Caco-2 (cell line): Measurements from ENCODE around the gene PPP1R3G. TPM values are rescaled to one million over a fixed set of nuclear protein-coding genes. Genes with fewer than 3 reads are reported as not detected.
A peak's percentile ranks its signal among the peaks of the same experiment; 100 is the strongest.

ENCODE experiments used
- BruUV-seq: library from RNA; stranded (reverse); fragments of 400-500 nt; replicated peaks from 2 replicates; lab custom pipeline; 2021; lab: Mats Ljungman, UMichigan
- CTCF ChIA-PET: fragments of 300-600 bp; sonication (Branson Sonifier 250); formaldehyde crosslinking; loops from one replicate; lab custom pipeline; 2022; ENCODE audit warnings: antibody characterized with exemption; lab: Charles Lee
- POLR2A ChIA-PET: fragments of 300-600 bp; sonication (Branson Sonifier 250); formaldehyde crosslinking; loops from one replicate; lab custom pipeline; 2022; ENCODE audit warnings: antibody characterized with exemption; lab: Charles Lee
- DNase-seq, 2 experiments: peaks; one replicate each; pipeline versions ENCODE4 v3.0.0 to v3.0.0-alpha.2; 2020 to 2022
- H3K27me3 ChIP-seq: replicated peaks from 2 replicates; pipeline ENCODE4 v1.6.0; 2011; ENCODE audit warnings: low read length; ENCODE audit not compliant: control insufficient read depth, insufficient read depth
- H3K36me3 ChIP-seq: 2 replicates; pipeline ENCODE4 v1.5.1; 2011; ENCODE audit warnings: low read length; ENCODE audit not compliant: control insufficient read depth, insufficient read depth
- H3K4me1 ChIP-seq: fragments of 250-450 bp; sonication (Bioruptor Pico); 2 replicates; pipeline ENCODE4 v1.5.1; 2020; ENCODE audit warnings: mild to moderate bottlenecking
- H3K4me3 ChIP-seq: 2 replicates; pipeline ENCODE4 v1.5.1; 2011; ENCODE audit warnings: low read depth, mild to moderate bottlenecking, control low read depth, low read length
- H3K9me3 ChIP-seq: fragments of 250-450 bp; sonication (Bioruptor Pico); 2 replicates; pipeline ENCODE4 v1.5.1; 2020; ENCODE audit warnings: mild to moderate bottlenecking, moderate library complexity
- H3K27ac Mint-ChIP-seq: one replicate; pipeline ENCODE4 v1.8.0; 2022; ENCODE audit warnings: mixed read lengths; ENCODE audit not compliant: unreplicated experiment
- H3K27me3 Mint-ChIP-seq: one replicate; pipeline ENCODE4 v1.8.0; 2022; ENCODE audit warnings: mixed read lengths; ENCODE audit not compliant: insufficient read depth, unreplicated experiment
- H3K36me3 Mint-ChIP-seq: one replicate; pipeline ENCODE4 v1.8.0; 2022; ENCODE audit warnings: mild to moderate bottlenecking, mixed read lengths; ENCODE audit not compliant: insufficient read depth, unreplicated experiment
- H3K4me1 Mint-ChIP-seq: one replicate; pipeline ENCODE4 v1.8.0; 2022; ENCODE audit warnings: low read depth, mixed read lengths; ENCODE audit not compliant: unreplicated experiment
- H3K4me3 Mint-ChIP-seq: one replicate; pipeline ENCODE4 v1.8.0; 2022; ENCODE audit warnings: mild to moderate bottlenecking, moderate library complexity, mixed read lengths; ENCODE audit not compliant: unreplicated experiment
- H3K9me3 Mint-ChIP-seq: one replicate; pipeline ENCODE4 v1.8.0; 2022; ENCODE audit warnings: mixed read lengths; ENCODE audit not compliant: unreplicated experiment
- intact Hi-C: fragments of 100-400 bp; cut with micrococcal nuclease; formaldehyde crosslinking; loops from one replicate; pipeline ENCODE4 v1.10.0; 2022; ENCODE audit not compliant: unreplicated experiment
- total RNA-seq: library from RNA; stranded (reverse); gene quantifications from 2 replicates; pipeline ENCODE4 v1.2.3, GENCODE V29; 2022
- TF ChIP-seq, protein P1 (sequence below), 2 experiments: fragments of 200-600 bp in 1 of 2; IDR thresholded peaks; 1 replicate in 1 of 2; 2 replicates in 1 of 2; pipeline versions ENCODE4 v1.5.1 to v1.8.0; 2011 to 2022; ENCODE audit warnings: antibody characterized with exemption in 1 of 2, control low read depth in 1 of 2, inconsistent platforms in 1 of 2, low read depth in 1 of 2, low read length in 1 of 2, mild to moderate bottlenecking in 1 of 2, moderate library complexity in 1 of 2; ENCODE audit not compliant: insufficient read depth in 1 of 2, severe bottlenecking in 1 of 2, unreplicated experiment in 1 of 2

The PPP1R3G gene
- total RNA-seq, 1 experiment from 2014 or later = 0.18 TPM

DNA sequence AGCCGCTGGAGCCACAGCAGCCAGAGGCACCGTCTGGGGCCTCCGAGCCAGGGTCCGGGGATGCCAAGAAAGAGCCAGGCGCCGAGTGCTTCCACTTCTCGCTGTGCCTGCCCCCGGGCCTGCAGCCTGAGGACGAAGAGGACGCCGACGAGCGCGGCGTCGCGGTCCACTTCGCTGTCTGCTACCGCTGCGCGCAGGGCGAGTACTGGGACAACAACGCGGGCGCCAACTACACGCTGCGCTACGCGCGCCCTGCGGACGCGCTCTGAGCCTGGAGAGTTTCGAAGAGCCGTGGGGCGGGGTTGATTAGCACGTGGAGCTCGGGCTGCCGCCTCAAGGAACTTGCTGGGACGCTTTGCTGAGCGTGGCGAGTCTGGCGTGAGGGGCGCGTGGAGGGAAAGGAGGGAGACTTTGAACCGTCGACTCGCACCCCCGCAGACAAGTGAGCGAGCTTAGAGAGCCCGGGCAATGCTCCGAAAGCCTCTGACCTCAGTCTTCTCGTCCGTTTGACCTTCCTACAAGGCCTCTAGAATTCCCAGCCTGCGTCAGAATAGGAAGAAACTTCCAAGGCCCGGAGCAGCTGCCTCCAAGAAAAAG is 1.3 kb downstream of the PPP1R3G start:
- H3K36me3 ChIP-seq = no peaks in the 10 kb centered on the region
- POLR2A ChIA-PET = no interaction called here
- Mint-ChIP-seq H3K27me3 (no peaks in the 10 kb centered on the region), H3K27ac (no peak overlapping the region), H3K4me3 (peak overlapping the region; percentile 83), H3K9me3 (no peaks in the 10 kb centered on the region), H3K36me3 (no peaks in the 10 kb centered on the region), H3K4me1 (peaks cover 7% of the 10 kb centered on the region)
- BruUV-seq = no TSS peak
- intact Hi-C loops = no loop called here
- H3K4me3 ChIP-seq = peak overlapping the region; percentile 68
- TF ChIP-seq, protein P1, sequence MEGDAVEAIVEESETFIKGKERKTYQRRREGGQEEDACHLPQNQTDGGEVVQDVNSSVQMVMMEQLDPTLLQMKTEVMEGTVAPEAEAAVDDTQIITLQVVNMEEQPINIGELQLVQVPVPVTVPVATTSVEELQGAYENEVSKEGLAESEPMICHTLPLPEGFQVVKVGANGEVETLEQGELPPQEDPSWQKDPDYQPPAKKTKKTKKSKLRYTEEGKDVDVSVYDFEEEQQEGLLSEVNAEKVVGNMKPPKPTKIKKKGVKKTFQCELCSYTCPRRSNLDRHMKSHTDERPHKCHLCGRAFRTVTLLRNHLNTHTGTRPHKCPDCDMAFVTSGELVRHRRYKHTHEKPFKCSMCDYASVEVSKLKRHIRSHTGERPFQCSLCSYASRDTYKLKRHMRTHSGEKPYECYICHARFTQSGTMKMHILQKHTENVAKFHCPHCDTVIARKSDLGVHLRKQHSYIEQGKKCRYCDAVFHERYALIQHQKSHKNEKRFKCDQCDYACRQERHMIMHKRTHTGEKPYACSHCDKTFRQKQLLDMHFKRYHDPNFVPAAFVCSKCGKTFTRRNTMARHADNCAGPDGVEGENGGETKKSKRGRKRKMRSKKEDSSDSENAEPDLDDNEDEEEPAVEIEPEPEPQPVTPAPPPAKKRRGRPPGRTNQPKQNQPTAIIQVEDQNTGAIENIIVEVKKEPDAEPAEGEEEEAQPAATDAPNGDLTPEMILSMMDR (IDR thresholded peaks at IDR 0.05; ENCODE audit: insufficient read depth in 1 of 2, low read depth in 1 of 2, low read length in 1 of 2, severe bottlenecking in 1 of 2, unreplicated experiment in 1 of 2) = no peak
- CTCF ChIA-PET = no interaction called here
- no peak for DNase-seq
- H3K27me3 ChIP-seq = no peaks in the 10 kb centered on the region
- no peaks in the 10 kb centered on the region for H3K4me1 ChIP-seq
- H3K9me3 ChIP-seq = no peaks in the 10 kb centered on the region

DNA sequence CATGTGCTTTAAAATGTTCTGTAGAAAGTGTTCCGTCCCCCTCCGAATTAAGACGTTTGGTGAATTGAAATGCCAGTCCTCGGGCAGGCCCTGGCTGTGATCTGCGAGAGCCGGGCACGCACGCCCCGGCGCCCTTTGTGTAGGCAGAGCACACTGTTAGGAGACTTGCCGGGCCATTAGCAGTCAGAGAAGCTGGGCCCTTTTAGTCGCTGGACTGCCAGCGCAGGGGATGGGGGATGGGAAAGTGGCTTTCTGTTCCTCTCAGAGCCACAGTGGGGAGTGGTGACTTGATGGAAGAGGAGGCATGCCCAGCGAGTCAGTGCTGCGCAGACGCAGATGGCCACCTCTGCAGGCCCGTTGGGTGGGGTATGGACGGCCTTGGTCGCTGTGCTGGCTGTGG is 2.2 kb downstream of the PPP1R3G start:
- Histone ChIP-seq H3K27me3 (no peaks in the 10 kb centered on the region), H3K4me3 (no peak overlapping the region), H3K9me3 (no peaks in the 10 kb centered on the region), H3K36me3 (no peaks in the 10 kb centered on the region), H3K4me1 (no peaks in the 10 kb centered on the region)
- H3K27ac Mint-ChIP-seq = no peak overlapping the region
- CTCF ChIA-PET = no interaction called here
- H3K36me3 Mint-ChIP-seq = no peaks in the 10 kb centered on the region
- H3K4me1 Mint-ChIP-seq = peaks cover 6% of the 10 kb centered on the region
- BruUV-seq = no TSS peak
- DNase-seq = no peak
- H3K9me3 Mint-ChIP-seq = no peaks in the 10 kb centered on the region
- H3K27me3 Mint-ChIP-seq = no peaks in the 10 kb centered on the region
- POLR2A ChIA-PET = no interaction called here
- no peak overlapping the region for H3K4me3 Mint-ChIP-seq
- TF ChIP-seq, protein P1 (IDR thresholded peaks at IDR 0.05; ENCODE audit: insufficient read depth in 1 of 2, low read depth in 1 of 2, low read length in 1 of 2, severe bottlenecking in 1 of 2, unreplicated experiment in 1 of 2) = no peak
- intact Hi-C loops = no loop called here

- no peaks in the 10 kb centered on the region for H3K27me3 ChIP-seq
- no peaks in the 10 kb centered on the region for H3K4me1 ChIP-seq
- Mint-ChIP-seq H3K4me1 (no peaks in the 10 kb centered on the region), H3K9me3 (no peaks in the 10 kb centered on the region), H3K36me3 (no peaks in the 10 kb centered on the region), H3K27me3 (no peaks in the 10 kb centered on the region), H3K4me3 (no peak overlapping the region), H3K27ac (no peak overlapping the region)
- H3K36me3 ChIP-seq = no peaks in the 10 kb centered on the region
- no peaks in the 10 kb centered on the region for H3K9me3 ChIP-seq
- POLR2A ChIA-PET = no interaction called here
- H3K4me3 ChIP-seq = no peak overlapping the region
- no TSS peak for BruUV-seq
- DNase-seq = no peak
- TF ChIP-seq, protein P1 (IDR thresholded peaks at IDR 0.05; ENCODE audit: insufficient read depth in 1 of 2, low read depth in 1 of 2, low read length in 1 of 2, severe bottlenecking in 1 of 2, unreplicated experiment in 1 of 2) = no peak
- CTCF ChIA-PET = no interaction called here
- intact Hi-C loops = no loop called here
Observed at GRCh38 chr6:5088780-5089179, 3.6 kb downstream of the PPP1R3G start.
